ENCODE measurements around the gene CACNA1A. TPM values are rescaled to one million over a fixed set of nuclear protein-coding genes. Genes with fewer than 3 reads are reported as not detected.
"Not testable (repeated sequence)": the region's sequence is repeated elsewhere in the genome, so short reads cannot be mapped to it uniquely, and the experiment has no call there.

CACNA1A gene
- total RNA-seq, 2 experiments from 2014 or later, result 0.19 to 0.78 TPM

DNA sequence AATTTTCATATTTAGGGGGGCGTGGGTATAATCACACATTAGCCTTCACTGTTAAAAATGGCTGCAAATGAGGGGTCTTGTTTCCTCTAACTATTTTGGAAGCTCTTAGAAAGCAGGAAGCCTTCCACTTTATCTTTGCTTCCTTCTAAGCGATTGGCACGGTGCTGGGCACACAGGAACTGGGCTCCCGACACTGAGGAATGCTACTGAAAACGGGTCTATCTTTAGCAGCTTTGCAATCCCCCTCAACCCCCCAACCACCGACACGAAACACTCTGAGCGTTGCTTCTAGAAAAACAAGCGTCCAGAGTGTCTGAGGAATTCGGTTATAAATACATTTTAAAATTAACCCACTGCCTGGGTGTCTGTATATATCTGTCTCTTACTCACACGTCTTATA is 143.6 kb downstream of the CACNA1A start:
- TF ChIP-seq EZH2phosphoT487 (IDR thresholded peaks at IDR 0.05; ENCODE audit: borderline replicate concordance, low read depth, low read length), result no peak
- TF ChIP-seq, protein P1, sequence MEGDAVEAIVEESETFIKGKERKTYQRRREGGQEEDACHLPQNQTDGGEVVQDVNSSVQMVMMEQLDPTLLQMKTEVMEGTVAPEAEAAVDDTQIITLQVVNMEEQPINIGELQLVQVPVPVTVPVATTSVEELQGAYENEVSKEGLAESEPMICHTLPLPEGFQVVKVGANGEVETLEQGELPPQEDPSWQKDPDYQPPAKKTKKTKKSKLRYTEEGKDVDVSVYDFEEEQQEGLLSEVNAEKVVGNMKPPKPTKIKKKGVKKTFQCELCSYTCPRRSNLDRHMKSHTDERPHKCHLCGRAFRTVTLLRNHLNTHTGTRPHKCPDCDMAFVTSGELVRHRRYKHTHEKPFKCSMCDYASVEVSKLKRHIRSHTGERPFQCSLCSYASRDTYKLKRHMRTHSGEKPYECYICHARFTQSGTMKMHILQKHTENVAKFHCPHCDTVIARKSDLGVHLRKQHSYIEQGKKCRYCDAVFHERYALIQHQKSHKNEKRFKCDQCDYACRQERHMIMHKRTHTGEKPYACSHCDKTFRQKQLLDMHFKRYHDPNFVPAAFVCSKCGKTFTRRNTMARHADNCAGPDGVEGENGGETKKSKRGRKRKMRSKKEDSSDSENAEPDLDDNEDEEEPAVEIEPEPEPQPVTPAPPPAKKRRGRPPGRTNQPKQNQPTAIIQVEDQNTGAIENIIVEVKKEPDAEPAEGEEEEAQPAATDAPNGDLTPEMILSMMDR (conservative IDR thresholded peaks at IDR 0.05; ENCODE audit: low read length), result no peak
- POLR2A ChIA-PET, result no interaction called here
- Histone ChIP-seq H3K4me1 (ENCODE audit: insufficient read depth, low read length, poor library complexity, severe bottlenecking) (no peaks in the 10 kb centered on the region), H3K4me3 (ENCODE audit: low read depth, low read length, poor library complexity, severe bottlenecking) (no peak overlapping the region), H3K9me3 (ENCODE audit: low read length) (no peaks in the 10 kb centered on the region), H3K9me2 (ENCODE audit: insufficient read depth, low read length) (no peaks in the 10 kb centered on the region), H3K36me3 (ENCODE audit: insufficient read depth, low read length) (no peaks in the 10 kb centered on the region), H4K20me1 (ENCODE audit: insufficient read depth, low read length) (no peaks in the 10 kb centered on the region), H2AFZ (ENCODE audit: low read length) (no peak overlapping the region), H3K27ac (ENCODE audit: low read depth, low read length, poor library complexity, severe bottlenecking) (no peak overlapping the region), H3K4me2 (ENCODE audit: low read length) (no peak overlapping the region), H3K79me2 (ENCODE audit: insufficient read depth, low read depth, low read length) (no peaks in the 10 kb centered on the region)
- CTCF ChIA-PET (ENCODE audit: unreplicated experiment), result no interaction called here
- intact Hi-C loops (cut with micrococcal nuclease; ENCODE audit: unreplicated experiment), result no loop called here
- no peak for DNase-seq (ENCODE audit: low spot score)
- no TSS peak for BruUV-seq (replicated peaks)

DNA sequence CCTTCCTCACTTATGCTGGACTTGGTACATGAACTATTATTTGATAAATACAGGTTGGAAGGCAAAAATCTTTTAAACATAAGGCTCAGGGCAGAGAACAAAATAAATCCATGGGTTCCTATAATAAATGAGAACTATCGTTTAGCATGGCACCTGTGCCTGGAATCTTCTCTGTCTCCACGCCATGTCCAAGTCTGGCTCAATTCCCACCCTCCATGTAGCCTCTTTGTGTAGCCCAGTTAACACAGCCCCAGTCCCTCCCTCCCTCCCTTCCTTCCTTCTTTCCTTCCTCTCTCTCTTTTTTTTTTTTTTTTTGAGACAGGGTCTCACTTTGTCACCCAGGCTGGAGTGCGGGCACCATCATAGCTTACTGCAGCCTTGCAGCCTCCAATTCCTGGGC is 144.6 kb downstream of the CACNA1A start:
- H4K20me1 ChIP-seq (ENCODE audit: insufficient read depth, low read length); H3K9me3 ChIP-seq (ENCODE audit: low read length); H3K4me3 ChIP-seq (ENCODE audit: low read depth, low read length, poor library complexity, severe bottlenecking); CTCF ChIA-PET (ENCODE audit: unreplicated experiment); DNase-seq (ENCODE audit: low spot score); BruUV-seq (replicated peaks); intact Hi-C loops (cut with micrococcal nuclease; ENCODE audit: unreplicated experiment); H3K4me2 ChIP-seq (ENCODE audit: low read length); H3K27ac ChIP-seq (ENCODE audit: low read depth, low read length, poor library complexity, severe bottlenecking); H3K36me3 ChIP-seq (ENCODE audit: insufficient read depth, low read length); H3K9me2 ChIP-seq (ENCODE audit: insufficient read depth, low read length); H3K79me2 ChIP-seq (ENCODE audit: insufficient read depth, low read depth, low read length); H2AFZ ChIP-seq (ENCODE audit: low read length); H3K4me1 ChIP-seq (ENCODE audit: insufficient read depth, low read length, poor library complexity, severe bottlenecking): not testable (repeated sequence)
- POLR2A ChIA-PET, result interaction anchor here (0.6 kb wide), 1 partner anchor 165 kb away, joined by 5 read pairs; no protein-coding TSS in a partner anchor

DNA sequence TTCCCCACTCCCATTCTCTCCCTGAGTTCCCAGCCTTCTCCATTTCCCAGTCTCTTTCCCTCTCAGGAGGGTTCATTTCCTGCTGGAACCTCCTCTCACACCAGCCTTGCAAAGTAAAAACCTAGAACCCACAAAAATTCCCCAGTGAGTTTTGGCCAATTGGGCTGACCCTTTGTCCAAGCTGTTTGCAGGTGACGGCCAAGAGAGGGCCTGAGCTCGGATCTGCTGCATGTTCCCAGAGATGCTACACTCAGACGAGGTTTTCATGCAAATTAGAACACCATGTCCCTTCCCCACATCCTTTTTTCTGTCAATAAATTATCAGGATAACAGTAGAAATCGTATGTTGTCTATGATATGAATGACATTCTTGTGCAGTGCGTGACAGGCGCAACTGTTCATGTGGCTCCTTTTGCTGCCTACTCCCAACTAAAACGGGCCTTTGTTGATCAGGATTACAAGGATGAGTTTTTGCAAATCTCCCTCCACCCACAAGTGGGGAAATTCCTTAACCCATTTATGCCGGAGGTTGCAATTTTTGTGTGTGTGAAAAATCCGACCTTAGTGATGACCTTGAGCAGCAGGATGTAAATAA is 149.5 kb downstream of the CACNA1A start:
- TF ChIP-seq, protein P1 (conservative IDR thresholded peaks at IDR 0.05; ENCODE audit: low read length), result no peak
- no peak for TF ChIP-seq EZH2phosphoT487 (IDR thresholded peaks at IDR 0.05; ENCODE audit: borderline replicate concordance, low read depth, low read length)
- H3K9me3 ChIP-seq (ENCODE audit: low read length), result no peaks in the 10 kb centered on the region
- H3K4me1 ChIP-seq (ENCODE audit: insufficient read depth, low read length, poor library complexity, severe bottlenecking), result no peaks in the 10 kb centered on the region
- intact Hi-C loops (cut with micrococcal nuclease; ENCODE audit: unreplicated experiment), result no loop called here
- H3K79me2 ChIP-seq (ENCODE audit: insufficient read depth, low read depth, low read length), result no peaks in the 10 kb centered on the region
- no peak overlapping the region for H3K4me2 ChIP-seq (ENCODE audit: low read length)
- no peaks in the 10 kb centered on the region for H3K9me2 ChIP-seq (ENCODE audit: insufficient read depth, low read length)
- no peak overlapping the region for H3K27ac ChIP-seq (ENCODE audit: low read depth, low read length, poor library complexity, severe bottlenecking)
- no peaks in the 10 kb centered on the region for H3K36me3 ChIP-seq (ENCODE audit: insufficient read depth, low read length)
- H3K4me3 ChIP-seq (ENCODE audit: low read depth, low read length, poor library complexity, severe bottlenecking), result no peak overlapping the region
- CTCF ChIA-PET (ENCODE audit: unreplicated experiment), result no interaction called here
- BruUV-seq (replicated peaks), result no TSS peak
- no peak for DNase-seq (ENCODE audit: low spot score)
- POLR2A ChIA-PET, result no interaction called here
- H4K20me1 ChIP-seq (ENCODE audit: insufficient read depth, low read length), result no peaks in the 10 kb centered on the region
- H2AFZ ChIP-seq (ENCODE audit: low read length), result no peak overlapping the region
